ENCODE data around the gene TYROBP.

DNA sequence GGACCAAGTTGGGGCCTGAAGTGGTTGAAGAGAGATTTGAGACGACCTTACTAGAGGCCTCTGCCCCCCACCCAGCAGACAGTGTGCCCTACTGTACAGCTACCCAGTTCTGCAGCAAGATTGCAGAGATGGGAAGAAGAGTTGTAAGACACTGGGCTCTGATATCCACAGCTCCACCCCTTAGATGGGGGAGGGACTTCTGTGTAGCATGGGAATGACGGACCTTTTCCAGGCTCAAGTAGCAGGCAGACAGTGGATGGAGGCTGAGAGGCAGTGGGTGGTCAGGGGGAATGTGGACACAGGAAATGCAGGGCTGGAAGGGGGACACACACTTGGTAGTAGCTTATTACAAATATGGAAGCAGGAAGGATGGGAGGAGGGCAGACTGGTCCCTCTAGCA, 41.0 kb upstream of the TYROBP start:
- TF ChIP-seq, protein P1, sequence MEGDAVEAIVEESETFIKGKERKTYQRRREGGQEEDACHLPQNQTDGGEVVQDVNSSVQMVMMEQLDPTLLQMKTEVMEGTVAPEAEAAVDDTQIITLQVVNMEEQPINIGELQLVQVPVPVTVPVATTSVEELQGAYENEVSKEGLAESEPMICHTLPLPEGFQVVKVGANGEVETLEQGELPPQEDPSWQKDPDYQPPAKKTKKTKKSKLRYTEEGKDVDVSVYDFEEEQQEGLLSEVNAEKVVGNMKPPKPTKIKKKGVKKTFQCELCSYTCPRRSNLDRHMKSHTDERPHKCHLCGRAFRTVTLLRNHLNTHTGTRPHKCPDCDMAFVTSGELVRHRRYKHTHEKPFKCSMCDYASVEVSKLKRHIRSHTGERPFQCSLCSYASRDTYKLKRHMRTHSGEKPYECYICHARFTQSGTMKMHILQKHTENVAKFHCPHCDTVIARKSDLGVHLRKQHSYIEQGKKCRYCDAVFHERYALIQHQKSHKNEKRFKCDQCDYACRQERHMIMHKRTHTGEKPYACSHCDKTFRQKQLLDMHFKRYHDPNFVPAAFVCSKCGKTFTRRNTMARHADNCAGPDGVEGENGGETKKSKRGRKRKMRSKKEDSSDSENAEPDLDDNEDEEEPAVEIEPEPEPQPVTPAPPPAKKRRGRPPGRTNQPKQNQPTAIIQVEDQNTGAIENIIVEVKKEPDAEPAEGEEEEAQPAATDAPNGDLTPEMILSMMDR (IDR thresholded peaks at IDR 0.05) = no peak
- TF ChIP-seq POLR2A (IDR thresholded peaks at IDR 0.05) = no peak
